ENCODE data around the gene RGS8. TPM values are rescaled to one million over a fixed set of nuclear protein-coding genes. Genes with fewer than 3 reads are reported as not detected.

Gene RGS8
- total RNA-seq, 1 donor from 2014 or later = 3.5 TPM

GRCh38 chr1:182718311-182718710 lies 33.9 kb upstream of the RGS8 start:
- DNase-seq = no peak
- Mint-ChIP-seq H3K9me3 (ENCODE audit: unreplicated experiment) (peaks cover 3% of the 10 kb centered on the region), H3K36me3 (ENCODE audit: unreplicated experiment) (no peaks in the 10 kb centered on the region), H3K4me1 (ENCODE audit: low read depth, unreplicated experiment) (peaks cover 11% of the 10 kb centered on the region), H3K27me3 (ENCODE audit: unreplicated experiment) (peaks cover 2% of the 10 kb centered on the region), H3K27ac (ENCODE audit: unreplicated experiment) (no peak overlapping the region), H3K4me3 (ENCODE audit: unreplicated experiment) (no peak overlapping the region)
- no peak for TF ChIP-seq CTCF (IDR thresholded peaks at IDR 0.05; ENCODE audit: partially characterized antibody, unreplicated experiment)

GRCh38 chr1:182716740-182717720 lies 32.6 kb upstream of the RGS8 start:
- DNase-seq = no peak
- Mint-ChIP-seq H3K9me3 (ENCODE audit: unreplicated experiment) (peaks cover 1% of the 10 kb centered on the region), H3K4me1 (ENCODE audit: low read depth, unreplicated experiment) (peaks cover 11% of the 10 kb centered on the region), H3K27ac (ENCODE audit: unreplicated experiment) (no peak overlapping the region), H3K4me3 (ENCODE audit: unreplicated experiment) (no peak overlapping the region), H3K36me3 (ENCODE audit: unreplicated experiment) (no peaks in the 10 kb centered on the region), H3K27me3 (ENCODE audit: unreplicated experiment) (peaks cover 2% of the 10 kb centered on the region)
- TF ChIP-seq CTCF (IDR thresholded peaks at IDR 0.05; ENCODE audit: partially characterized antibody, unreplicated experiment) = no peak

GRCh38 chr1:182715531-182715930 lies 31.1 kb upstream of the RGS8 start:
- no peak overlapping the region for H3K27ac Mint-ChIP-seq (ENCODE audit: unreplicated experiment)
- H3K9me3 Mint-ChIP-seq (ENCODE audit: unreplicated experiment) = peaks cover 1% of the 10 kb centered on the region
- H3K4me1 Mint-ChIP-seq (ENCODE audit: low read depth, unreplicated experiment) = peaks cover 5% of the 10 kb centered on the region
- DNase-seq = no peak
- no peak for TF ChIP-seq CTCF (IDR thresholded peaks at IDR 0.05; ENCODE audit: partially characterized antibody, unreplicated experiment)
- H3K36me3 Mint-ChIP-seq (ENCODE audit: unreplicated experiment) = no peaks in the 10 kb centered on the region
- peaks cover 2% of the 10 kb centered on the region for H3K27me3 Mint-ChIP-seq (ENCODE audit: unreplicated experiment)
- no peak overlapping the region for H3K4me3 Mint-ChIP-seq (ENCODE audit: unreplicated experiment)

- Mint-ChIP-seq H3K4me1 (ENCODE audit: low read depth, unreplicated experiment) (peaks cover 3% of the 10 kb centered on the region), H3K27me3 (ENCODE audit: unreplicated experiment) (peaks cover 2% of the 10 kb centered on the region), H3K27ac (ENCODE audit: unreplicated experiment) (no peak overlapping the region), H3K36me3 (ENCODE audit: unreplicated experiment) (no peaks in the 10 kb centered on the region), H3K4me3 (ENCODE audit: unreplicated experiment) (no peak overlapping the region), H3K9me3 (ENCODE audit: unreplicated experiment) (no peaks in the 10 kb centered on the region)
- no peak for DNase-seq
- TF ChIP-seq CTCF (IDR thresholded peaks at IDR 0.05; ENCODE audit: partially characterized antibody, unreplicated experiment) = no peak
These were observed 30.2 kb upstream of the RGS8 start for GRCh38 chr1:182714546-182714945.

GRCh38 chr1:182713939-182714338 lies 29.6 kb upstream of the RGS8 start:
- H3K4me3 Mint-ChIP-seq (ENCODE audit: unreplicated experiment) = no peak overlapping the region
- TF ChIP-seq CTCF (IDR thresholded peaks at IDR 0.05; ENCODE audit: partially characterized antibody, unreplicated experiment) = no peak
- peaks cover 2% of the 10 kb centered on the region for H3K27me3 Mint-ChIP-seq (ENCODE audit: unreplicated experiment)
- peaks cover 3% of the 10 kb centered on the region for H3K4me1 Mint-ChIP-seq (ENCODE audit: low read depth, unreplicated experiment)
- no peaks in the 10 kb centered on the region for H3K9me3 Mint-ChIP-seq (ENCODE audit: unreplicated experiment)
- DNase-seq = no peak
- H3K36me3 Mint-ChIP-seq (ENCODE audit: unreplicated experiment) = no peaks in the 10 kb centered on the region
- H3K27ac Mint-ChIP-seq (ENCODE audit: unreplicated experiment) = no peak overlapping the region

All from glutamatergic neuron (in vitro differentiated cells).